Fibroblast of upper back skin (primary cell): ENCODE results near the gene RIMBP2.
"Not testable (repeated sequence)": the region's sequence is repeated elsewhere in the genome, so short reads cannot be mapped to it uniquely, and the experiment has no call there.

Source experiments
- DNase-seq: peaks from one replicate; pipeline ENCODE4 v3.0.0-alpha.2; 2013

Gene RIMBP2

DNA sequence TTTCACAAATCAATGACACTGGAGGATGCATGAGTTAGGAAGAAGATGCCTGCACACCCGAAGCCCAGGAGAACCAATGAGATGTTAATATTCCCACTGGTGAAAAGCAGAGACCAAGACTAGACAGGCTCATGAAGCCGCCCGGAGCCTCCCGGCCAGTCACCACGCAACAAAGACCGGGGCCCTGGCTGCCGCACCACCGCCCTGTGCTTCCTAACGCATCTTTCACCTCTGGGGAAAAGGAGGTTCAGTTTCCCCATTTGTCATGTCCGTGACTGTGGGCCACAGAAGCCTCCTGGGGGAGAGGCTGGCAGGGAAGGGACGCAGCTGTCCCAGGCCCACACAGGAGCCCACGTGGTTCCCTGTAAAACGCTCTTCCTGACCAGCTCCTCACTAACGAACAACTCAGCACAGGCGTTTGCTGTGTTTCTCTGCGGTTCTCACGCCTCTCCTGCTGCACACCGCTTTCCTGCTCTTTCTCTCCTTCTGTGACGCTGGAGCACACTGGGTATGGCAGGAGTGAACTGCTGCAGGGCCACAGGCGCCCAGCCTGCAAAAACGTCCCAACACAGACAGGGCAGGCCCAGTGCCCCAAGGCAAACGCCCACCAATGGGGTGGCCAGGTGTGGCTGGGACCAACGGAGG, 10.8 kb downstream of the RIMBP2 start:
- DNase-seq: no peak

- no peak for DNase-seq
Measured at GRCh38 chr12:130704606-130705005, 11.5 kb downstream of the RIMBP2 start.

DNA sequence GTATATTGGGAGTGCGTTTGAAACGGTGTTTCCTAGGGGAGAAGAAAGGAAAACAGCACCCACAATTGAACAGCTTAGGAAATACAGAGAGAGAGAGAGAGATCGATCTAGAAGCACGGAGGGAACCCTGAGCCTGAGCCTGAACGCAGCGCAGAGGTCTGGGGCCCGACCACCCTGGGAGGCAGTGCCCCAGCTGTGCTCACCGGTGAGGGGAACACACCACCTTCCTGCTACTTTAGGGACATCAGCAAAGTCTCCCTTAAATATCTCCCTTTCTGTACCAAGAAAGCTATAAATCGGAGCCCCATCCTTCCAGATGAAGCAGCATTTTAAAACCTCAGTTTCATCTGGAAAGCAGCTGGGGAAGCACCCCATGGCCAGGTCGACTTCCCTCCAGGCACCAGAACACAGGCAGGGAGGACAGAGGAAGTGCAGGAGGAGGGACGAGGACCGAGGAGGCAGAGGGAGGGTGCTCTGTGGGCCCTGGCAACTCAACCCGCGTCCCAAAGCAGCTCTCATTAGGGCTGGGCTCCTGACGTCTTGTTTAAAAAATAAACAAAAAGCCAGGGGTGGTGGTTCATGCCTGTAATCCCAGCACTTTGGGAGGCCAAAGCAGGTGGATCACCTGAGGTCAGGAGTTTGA, 12.2 kb downstream of the RIMBP2 start:
- DNase-seq: no peak

DNA sequence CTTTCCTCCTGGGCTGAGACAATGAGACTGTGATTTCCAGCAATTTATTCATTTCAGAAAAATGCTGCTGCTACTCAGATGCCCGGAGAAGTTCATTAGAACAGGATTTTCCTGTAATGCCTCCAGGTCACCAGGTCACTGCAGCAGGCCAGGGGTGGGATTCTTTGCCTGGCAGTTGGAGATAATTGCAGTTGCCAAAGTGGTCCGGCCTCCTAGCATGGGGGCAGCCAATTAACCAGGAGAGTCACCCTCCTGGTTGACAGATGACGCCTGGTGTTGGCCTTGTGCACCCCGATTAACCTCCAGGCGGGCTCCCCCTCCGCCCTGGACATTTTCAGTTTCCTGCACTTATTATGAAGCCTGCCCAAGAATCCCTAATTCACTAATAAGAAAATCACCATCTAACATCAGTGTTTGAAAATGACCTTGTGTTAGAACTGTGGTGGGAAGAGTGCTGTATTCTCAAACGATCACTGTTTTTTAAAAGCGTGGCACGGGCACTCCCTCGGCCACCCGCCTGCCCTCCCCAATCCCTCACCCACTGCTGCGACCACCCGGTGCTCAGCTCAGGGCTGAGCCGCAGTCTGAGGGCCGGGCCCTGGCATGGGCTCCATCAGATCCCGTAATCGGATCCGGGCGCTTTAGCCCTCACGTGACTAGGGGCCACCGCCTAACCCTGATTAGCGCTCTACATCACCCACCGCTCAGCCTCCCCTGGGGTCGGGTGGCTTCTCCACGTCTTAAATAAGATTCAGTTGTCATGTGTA, 12.9 kb downstream of the RIMBP2 start:
- no peak for DNase-seq

DNA sequence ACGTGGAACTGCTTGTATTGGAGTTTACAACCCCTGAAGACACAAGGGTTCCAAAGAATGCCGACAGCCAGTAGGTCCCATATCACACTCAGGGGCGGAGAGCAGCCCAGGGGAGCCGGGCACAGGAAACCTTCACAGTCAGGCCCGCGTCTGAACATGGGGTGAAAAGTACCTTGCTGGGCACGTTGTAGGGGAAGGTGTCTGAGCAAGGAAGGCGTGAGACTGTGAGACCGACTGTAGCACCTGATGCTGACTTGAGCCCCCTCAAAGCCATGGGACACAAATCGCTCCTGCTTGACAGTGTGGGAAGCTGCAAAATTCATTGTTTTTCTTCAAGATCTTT, 14.7 kb downstream of the RIMBP2 start:
- DNase-seq: no peak

DNA sequence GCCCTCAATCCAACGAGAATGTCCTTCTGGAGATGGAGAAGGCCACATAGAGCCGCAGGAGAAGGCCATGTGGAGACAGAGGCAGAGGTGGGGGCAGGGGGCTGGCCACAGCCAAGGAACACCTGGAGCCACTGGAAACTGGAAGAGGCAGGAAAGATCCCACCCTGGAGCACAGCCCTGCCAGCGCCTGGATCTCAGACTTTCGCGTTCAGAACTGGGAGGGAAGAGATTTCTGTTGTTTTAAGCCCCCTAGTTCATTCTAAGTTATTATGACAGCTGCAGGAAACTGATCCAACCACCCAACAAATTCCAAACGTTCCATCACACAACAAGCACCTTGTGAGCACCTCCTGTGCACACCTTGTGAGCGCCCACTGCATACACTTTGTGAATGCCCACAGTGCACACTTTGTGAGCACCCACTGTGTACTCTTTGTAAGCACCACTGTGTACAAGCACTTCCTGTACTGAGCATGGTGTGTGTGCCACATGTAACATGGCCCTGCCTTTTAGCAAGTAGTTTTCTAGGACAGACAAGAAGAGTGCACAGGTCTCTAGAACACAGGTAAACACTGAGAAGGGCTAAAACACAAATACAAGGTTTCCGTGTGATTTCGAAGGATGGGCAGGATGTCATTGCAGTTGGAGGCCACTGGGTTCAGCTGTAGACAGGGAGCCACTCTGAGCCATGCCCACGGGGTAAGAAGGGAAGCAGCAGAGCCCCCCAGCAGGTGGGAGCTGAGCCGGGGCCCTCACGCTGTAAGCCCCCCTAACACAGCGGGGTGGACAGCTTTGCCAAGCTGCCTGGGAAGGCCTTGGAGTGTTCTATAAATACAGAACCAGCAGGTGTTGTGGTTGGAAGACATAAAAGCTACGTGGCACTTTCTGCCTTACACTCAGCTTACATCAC, 15.4 kb downstream of the RIMBP2 start:
- DNase-seq: no peak

DNA sequence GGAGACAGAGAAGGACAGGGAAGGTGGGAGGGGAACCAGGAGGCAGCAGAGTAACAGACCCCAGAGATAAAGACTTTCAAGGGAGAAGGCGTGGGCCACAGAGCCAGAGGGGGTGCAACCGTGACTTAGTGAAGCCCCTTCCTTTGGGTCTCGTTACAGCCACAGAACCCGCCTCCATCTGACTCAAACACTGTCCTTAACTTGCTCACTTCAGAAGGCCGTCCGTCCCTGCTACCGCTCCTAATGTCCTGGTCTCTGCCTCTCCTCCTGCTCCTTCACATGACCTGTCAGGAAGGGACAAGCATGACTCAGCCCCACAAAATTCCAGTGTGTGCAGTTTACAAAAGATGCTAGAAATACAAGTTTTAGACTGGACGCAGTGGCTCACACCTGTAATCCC, 18.0 kb downstream of the RIMBP2 start:
- no peak for DNase-seq

- DNase-seq: no peak
Measured at GRCh38 chr12:130696379-130697100, 19.6 kb downstream of the RIMBP2 start.

- no peak for DNase-seq
Measured at GRCh38 chr12:130695061-130695460, 21.0 kb downstream of the RIMBP2 start.

- DNase-seq: no peak
Measured at GRCh38 chr12:130689408-130690405, 26.4 kb downstream of the RIMBP2 start.

DNA sequence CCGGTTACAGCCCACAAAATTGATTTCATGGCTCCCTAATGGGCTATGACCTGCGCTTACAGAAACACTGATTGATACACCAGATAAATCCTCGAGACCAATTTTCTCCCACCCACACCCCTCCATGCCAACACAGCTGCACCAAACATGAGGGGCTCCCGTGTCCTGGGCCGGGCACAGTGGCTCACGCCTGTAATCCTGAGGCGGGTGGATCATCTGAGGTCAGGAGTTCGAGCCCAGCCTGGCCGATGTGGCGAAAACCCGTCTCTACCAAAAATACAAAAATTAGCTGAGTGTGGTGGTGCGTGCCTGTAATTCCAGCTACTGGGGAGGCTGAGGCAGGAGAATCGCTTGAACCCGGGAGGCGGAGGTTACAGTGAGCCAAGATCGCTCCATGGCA, 27.1 kb downstream of the RIMBP2 start:
- DNase-seq: not testable (repeated sequence)

- no peak for DNase-seq
Measured at GRCh38 chr12:130687796-130688778, 28.0 kb downstream of the RIMBP2 start.

DNA sequence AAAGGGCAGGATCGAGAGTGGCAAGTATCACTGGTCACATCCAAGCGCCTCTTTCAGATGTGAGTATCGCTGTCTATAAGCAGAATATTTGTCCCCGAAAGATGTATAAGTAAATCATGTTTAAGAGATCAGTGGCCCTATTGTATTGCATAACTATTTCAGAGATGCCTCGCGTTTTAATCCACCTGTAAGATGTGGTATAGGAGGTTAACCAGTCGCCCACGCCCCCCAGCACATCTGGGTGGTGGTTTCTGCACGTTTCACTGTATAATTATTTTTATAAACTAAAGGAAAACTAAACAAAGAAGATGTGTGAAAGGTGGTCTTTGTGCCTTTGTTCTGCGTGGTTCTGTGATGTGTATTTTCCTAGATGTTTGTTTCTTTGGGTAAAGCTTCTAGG, 28.9 kb downstream of the RIMBP2 start:
- DNase-seq: no peak

DNA sequence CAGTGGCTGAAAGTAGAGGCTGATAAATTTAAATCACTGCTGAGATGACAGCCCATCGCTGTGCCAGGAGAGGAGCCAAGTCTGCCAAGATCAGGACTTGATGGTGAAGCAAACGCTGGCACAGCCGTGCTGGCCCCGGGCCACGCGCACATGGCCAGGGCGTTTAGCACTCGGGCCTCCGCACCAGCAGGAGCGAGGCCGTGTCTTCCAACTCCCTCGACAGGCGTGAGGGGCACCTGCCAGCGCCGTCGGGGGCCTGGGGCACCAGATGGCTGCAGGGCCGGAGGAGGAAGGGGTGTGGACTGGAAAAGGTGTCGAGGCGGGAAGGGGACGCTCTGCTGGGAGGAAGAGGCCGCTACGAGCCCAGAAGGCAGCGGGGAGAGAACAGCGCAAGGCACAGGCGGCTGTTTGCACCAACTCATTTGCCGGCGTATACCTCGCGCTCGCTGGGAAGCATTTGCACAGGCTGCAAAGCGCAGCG, 29.5 kb downstream of the RIMBP2 start:
- no peak for DNase-seq

- no peak for DNase-seq
Measured at GRCh38 chr12:130685850-130686249, 30.2 kb downstream of the RIMBP2 start.

GRCh38 chr12:130685250-130685787, 30.8 kb downstream of the RIMBP2 start:
- DNase-seq: no peak

GRCh38 chr12:130683811-130684210, 32.3 kb downstream of the RIMBP2 start:
- no peak for DNase-seq

GRCh38 chr12:130683080-130683479, 33.0 kb downstream of the RIMBP2 start:
- DNase-seq: no peak

- DNase-seq: no peak
Measured at GRCh38 chr12:130680451-130680990, 35.6 kb downstream of the RIMBP2 start.
